Activated CD8-positive, alpha-beta memory T cell treated with anti-CD3 and anti-CD28 coated beads for 36 hours (primary cell): ENCODE data around the gene RARS2. TPM values are rescaled to one million over a fixed set of nuclear protein-coding genes. Genes with fewer than 3 reads are reported as not detected.

Experiments
- CTCF ChIA-PET: fragments of 350-600 bp; sonication (Branson Sonifier 250); formaldehyde crosslinking; loops from one replicate; lab custom pipeline; 2021; ENCODE audit warnings: antibody characterized with exemption; lab: Charles Lee
- POLR2A ChIA-PET: fragments of 350-600 bp; sonication (Branson Sonifier 250); formaldehyde crosslinking; loops from one replicate; lab custom pipeline; 2021; ENCODE audit warnings: antibody characterized with exemption; lab: Charles Lee
- total RNA-seq, 2 experiments: library from RNA; stranded (reverse); gene quantifications; one replicate each; pipeline ENCODE4 v1.2.3, GENCODE V29; 2021

Gene RARS2
- total RNA-seq, 2 experiments from 2014 or later: 19.2 to 21.6 TPM

GRCh38 chr6:87465051-87465450 lies 124.7 kb downstream of the RARS2 start:
- ChIA-PET CTCF (no interaction called here), POLR2A (no interaction called here)

Other genes starting within 250 kb of the RARS2 start
- gene C6orf163, start 245.2 kb downstream of the RARS2 start, total RNA-seq: 1 to 10 TPM in 1 of 2 experiments, under 1 TPM in 1; 0.95 to 1.4 TPM
- not detected for gene CFAP206, start 182.0 kb downstream of the RARS2 start, total RNA-seq
- gene SLC35A1, start 117.0 kb downstream of the RARS2 start, total RNA-seq: 1 to 10 TPM; 9.5 TPM
- 10 to 100 TPM; 34.2 to 34.8 TPM for gene ORC3, start 148 bp upstream of the RARS2 start, total RNA-seq
- gene AKIRIN2, start 112.2 kb upstream of the RARS2 start, total RNA-seq: 10 to 100 TPM; 43.4 to 46.4 TPM